Endothelial cell of umbilical vein (primary cell): ENCODE data around the gene ARL8B.

Experiments
- EZH2 ChIP-seq: IDR thresholded peaks from 2 replicates; pipeline ENCODE4 v1.6.1; 2012; ENCODE audit warnings: borderline replicate concordance, low read depth, mild to moderate bottlenecking, moderate library complexity, low read length, inconsistent platforms; ENCODE audit not compliant: severe bottlenecking
- FOS ChIP-seq: IDR thresholded peaks from 2 replicates; pipeline ENCODE4 v1.6.1; 2011; ENCODE audit warnings: mild to moderate bottlenecking, low read length, moderate library complexity, borderline replicate concordance; ENCODE audit not compliant: insufficient read depth
- POLR2A ChIP-seq: IDR thresholded peaks from 2 replicates; pipeline ENCODE4 v1.6.1; 2012; ENCODE audit warnings: low read depth, mild to moderate bottlenecking, control low read depth, low read length
- POLR2AphosphoS5 ChIP-seq: IDR thresholded peaks from 2 replicates; pipeline ENCODE4 v1.6.1; 2012; ENCODE audit warnings: low read depth, mild to moderate bottlenecking, control low read depth, low read length, moderate library complexity; ENCODE audit not compliant: insufficient read depth
- TF ChIP-seq, protein P1 (sequence below): IDR thresholded peaks from 2 replicates; pipeline ENCODE4 v1.6.1; 2011; ENCODE audit not compliant: insufficient read depth, insufficient read length
- TF ChIP-seq, protein P2 (sequence below), 2 donors: IDR thresholded peaks; 1 replicate in 1 of 2; 2 replicates in 1 of 2; pipeline ENCODE4 v1.5.1; 2011; ENCODE audit warnings: low read length in 2 of 2, mild to moderate bottlenecking in 2 of 2, moderate library complexity in 2 of 2, control low read depth in 1 of 2, inconsistent platforms in 1 of 2, low read depth in 1 of 2; ENCODE audit not compliant: insufficient read depth in 1 of 2; ENCODE audit errors: extremely low read depth in 1 of 2

DNA sequence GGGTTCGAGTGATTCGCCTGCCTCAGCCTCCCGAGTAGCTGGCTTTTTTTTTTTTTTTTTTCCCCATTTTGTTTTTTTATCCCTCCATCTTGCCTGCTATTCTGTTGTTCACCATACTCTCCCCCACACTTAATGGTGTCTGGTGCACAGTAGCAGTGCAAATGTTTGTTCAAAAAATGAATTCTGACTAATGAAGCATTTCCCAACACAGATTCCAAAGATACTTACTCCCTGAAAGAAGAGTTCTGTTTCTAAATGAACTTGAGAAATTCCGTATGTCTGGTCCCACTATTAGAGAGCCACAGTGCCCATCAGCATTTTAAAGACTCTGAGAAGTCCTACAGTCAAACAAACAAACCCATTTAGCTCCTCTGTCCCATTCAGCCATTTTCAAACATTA, 74.9 kb downstream of the ARL8B start:
- TF ChIP-seq POLR2A: no peak
- TF ChIP-seq, protein P1, sequence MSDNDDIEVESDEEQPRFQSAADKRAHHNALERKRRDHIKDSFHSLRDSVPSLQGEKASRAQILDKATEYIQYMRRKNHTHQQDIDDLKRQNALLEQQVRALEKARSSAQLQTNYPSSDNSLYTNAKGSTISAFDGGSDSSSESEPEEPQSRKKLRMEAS: no peak
- TF ChIP-seq, protein P2, sequence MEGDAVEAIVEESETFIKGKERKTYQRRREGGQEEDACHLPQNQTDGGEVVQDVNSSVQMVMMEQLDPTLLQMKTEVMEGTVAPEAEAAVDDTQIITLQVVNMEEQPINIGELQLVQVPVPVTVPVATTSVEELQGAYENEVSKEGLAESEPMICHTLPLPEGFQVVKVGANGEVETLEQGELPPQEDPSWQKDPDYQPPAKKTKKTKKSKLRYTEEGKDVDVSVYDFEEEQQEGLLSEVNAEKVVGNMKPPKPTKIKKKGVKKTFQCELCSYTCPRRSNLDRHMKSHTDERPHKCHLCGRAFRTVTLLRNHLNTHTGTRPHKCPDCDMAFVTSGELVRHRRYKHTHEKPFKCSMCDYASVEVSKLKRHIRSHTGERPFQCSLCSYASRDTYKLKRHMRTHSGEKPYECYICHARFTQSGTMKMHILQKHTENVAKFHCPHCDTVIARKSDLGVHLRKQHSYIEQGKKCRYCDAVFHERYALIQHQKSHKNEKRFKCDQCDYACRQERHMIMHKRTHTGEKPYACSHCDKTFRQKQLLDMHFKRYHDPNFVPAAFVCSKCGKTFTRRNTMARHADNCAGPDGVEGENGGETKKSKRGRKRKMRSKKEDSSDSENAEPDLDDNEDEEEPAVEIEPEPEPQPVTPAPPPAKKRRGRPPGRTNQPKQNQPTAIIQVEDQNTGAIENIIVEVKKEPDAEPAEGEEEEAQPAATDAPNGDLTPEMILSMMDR (IDR thresholded peaks at IDR 0.05; ENCODE audit: extremely low read depth in 1 of 2, insufficient read depth in 1 of 2, low read depth in 1 of 2, low read length in 2 of 2): no peak
- no peak for TF ChIP-seq POLR2AphosphoS5
- TF ChIP-seq EZH2: no peak
- no peak for TF ChIP-seq FOS
